Mucosa of descending colon (tissue), 3 donors: ENCODE measurements around the gene NRSN2. TPM values are rescaled to one million over a fixed set of nuclear protein-coding genes. Genes with fewer than 3 reads are reported as not detected.

ENCODE experiments used
- ATAC-seq: fragments of 200-7000 bp; cut with Tn5 transposase; one replicate; pipeline ENCODE4 v1.9.1; 2020; ENCODE audit warnings: mild to moderate bottlenecking, moderate library complexity
- DNase-seq, 3 donors: peaks; one replicate each; pipeline ENCODE4 v3.0.0-alpha.2; 2020
- H3K36me3 ChIP-seq: fragments of 200-600 bp; one replicate; pipeline ENCODE4 v1.8.0; 2021; ENCODE audit warnings: low read depth, mild to moderate bottlenecking
- H3K4me1 ChIP-seq: fragments of 200-600 bp; one replicate; pipeline ENCODE4 v1.8.0; 2021; ENCODE audit warnings: low read depth, mild to moderate bottlenecking
- H3K4me3 ChIP-seq: fragments of 200-600 bp; one replicate; pipeline ENCODE4 v1.8.0; 2021; ENCODE audit warnings: mild to moderate bottlenecking
- H3K9me3 ChIP-seq: fragments of 200-600 bp; one replicate; pipeline ENCODE4 v1.8.0; 2021; ENCODE audit warnings: mild to moderate bottlenecking
- intact Hi-C, 2 donors: fragments of 100-400 bp; cut with DNase I in 1 of 2; cut with micrococcal nuclease in 1 of 2; formaldehyde crosslinking; loops; one replicate each; pipeline versions ENCODE4 v1.11.0 to v1.11.1; 2022; cut with DNase I, micrococcal nuclease
- long read RNA-seq, 2 donors: library from polyadenylated mRNA; unstranded; transcript quantifications; one replicate each; pipeline ENCODE4 v2.0.0, GENCODE V29; 2019 to 2021
- total RNA-seq, 3 donors: library from RNA; stranded (reverse); fragmentation: NEBNext Ultra II Directional in 2 of 3; extraction: Animal tissue kit (Norgen Biotek cat#: 25700) in 2 of 3; gene quantifications; one replicate each; pipeline versions ENCODE4 v1.2.1 to v1.2.4, GENCODE V29; 2021 to 2023
- TF ChIP-seq, protein P1 (sequence below): fragments of 200-600 bp; IDR thresholded peaks from one replicate; pipeline ENCODE4 v1.8.0; 2022; ENCODE audit warnings: antibody characterized with exemption, mild to moderate bottlenecking
- donor health status: DM: no; HTN: no; CAD: no; lungs with moderate emphysema.
- donor health status: DM: no; HTN: no; CAD: no.
- donor health status: DM: no; HTN: yes; CAD: no.

The NRSN2 gene, protein sequence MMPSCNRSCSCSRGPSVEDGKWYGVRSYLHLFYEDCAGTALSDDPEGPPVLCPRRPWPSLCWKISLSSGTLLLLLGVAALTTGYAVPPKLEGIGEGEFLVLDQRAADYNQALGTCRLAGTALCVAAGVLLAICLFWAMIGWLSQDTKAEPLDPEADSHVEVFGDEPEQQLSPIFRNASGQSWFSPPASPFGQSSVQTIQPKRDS
- 10 to 100 TPM in 2 of 3 donors, 1 to 10 TPM in 1; 8.7 to 21.1 (median 13.1) TPM for total RNA-seq
- long read RNA-seq, donor 1, transcript NRSN2-202 (4 exons, 2,088 nt): major isoform, 9 of 17 reads
- long read RNA-seq, donor 1, partial matches to known transcripts: 1 of 17 reads
- long read RNA-seq, donor 1, other reads (novel, unspliced or antisense): 4 of 17 reads
- long read RNA-seq, donor 2, partial matches to known transcripts: 0 of 4 reads
- long read RNA-seq, donor 2, other reads (novel, unspliced or antisense): 3 of 4 reads

DNA sequence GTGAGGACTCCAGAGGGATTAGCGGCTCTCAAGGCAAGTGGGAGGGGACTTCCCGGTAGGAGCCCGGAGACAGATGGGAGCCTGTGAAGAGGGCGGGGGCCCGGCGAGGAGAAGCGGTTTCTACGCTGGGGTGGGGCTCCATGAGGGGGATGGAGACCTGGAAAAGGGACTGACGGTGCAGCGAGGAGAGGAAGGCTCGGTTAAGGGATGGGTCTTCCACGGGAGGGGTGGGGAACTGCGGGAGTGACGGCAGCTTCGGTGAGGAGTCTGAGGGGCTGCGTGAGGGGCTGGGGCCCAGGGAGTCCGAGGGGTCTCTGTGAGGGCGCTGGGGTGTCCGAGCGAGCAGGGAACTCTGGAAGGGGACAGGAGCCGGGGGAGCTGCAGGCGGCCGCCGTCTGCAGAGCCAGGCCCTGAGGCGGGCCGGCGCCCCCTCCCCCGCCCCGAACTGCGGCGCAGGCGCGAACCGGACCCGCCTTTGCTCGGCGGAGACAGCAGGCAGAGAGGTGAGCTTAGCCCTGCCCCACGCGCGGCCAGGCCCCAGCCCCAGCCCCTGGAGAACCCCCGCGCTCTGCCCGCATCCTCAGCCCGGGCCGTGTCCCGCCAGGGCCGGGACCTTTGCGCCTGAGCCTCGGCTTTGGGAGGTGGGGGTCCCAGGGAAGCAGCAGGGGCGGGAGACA is at the start of gene NRSN2:
Gene NRSN2, plus strand, starts transcription at position 472 of the 677 bp plus-strand sequence. CDS start 2,533 bp downstream, outside the sequence.
- DNase-seq: peak; percentile 60 to 77 (median 73)
- intact Hi-C loops: no loop called here
- TF ChIP-seq, protein P1, sequence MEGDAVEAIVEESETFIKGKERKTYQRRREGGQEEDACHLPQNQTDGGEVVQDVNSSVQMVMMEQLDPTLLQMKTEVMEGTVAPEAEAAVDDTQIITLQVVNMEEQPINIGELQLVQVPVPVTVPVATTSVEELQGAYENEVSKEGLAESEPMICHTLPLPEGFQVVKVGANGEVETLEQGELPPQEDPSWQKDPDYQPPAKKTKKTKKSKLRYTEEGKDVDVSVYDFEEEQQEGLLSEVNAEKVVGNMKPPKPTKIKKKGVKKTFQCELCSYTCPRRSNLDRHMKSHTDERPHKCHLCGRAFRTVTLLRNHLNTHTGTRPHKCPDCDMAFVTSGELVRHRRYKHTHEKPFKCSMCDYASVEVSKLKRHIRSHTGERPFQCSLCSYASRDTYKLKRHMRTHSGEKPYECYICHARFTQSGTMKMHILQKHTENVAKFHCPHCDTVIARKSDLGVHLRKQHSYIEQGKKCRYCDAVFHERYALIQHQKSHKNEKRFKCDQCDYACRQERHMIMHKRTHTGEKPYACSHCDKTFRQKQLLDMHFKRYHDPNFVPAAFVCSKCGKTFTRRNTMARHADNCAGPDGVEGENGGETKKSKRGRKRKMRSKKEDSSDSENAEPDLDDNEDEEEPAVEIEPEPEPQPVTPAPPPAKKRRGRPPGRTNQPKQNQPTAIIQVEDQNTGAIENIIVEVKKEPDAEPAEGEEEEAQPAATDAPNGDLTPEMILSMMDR: no peak
- peak within 1 kb of the TSS; percentile 46 for H3K4me3 ChIP-seq
- ATAC-seq: peak; percentile 65
- peaks cover 6% of the 10 kb centered on the region for H3K9me3 ChIP-seq
- H3K4me1 ChIP-seq: peaks cover 5% of the 10 kb centered on the region
- no peaks in the 10 kb centered on the region for H3K36me3 ChIP-seq

DNA sequence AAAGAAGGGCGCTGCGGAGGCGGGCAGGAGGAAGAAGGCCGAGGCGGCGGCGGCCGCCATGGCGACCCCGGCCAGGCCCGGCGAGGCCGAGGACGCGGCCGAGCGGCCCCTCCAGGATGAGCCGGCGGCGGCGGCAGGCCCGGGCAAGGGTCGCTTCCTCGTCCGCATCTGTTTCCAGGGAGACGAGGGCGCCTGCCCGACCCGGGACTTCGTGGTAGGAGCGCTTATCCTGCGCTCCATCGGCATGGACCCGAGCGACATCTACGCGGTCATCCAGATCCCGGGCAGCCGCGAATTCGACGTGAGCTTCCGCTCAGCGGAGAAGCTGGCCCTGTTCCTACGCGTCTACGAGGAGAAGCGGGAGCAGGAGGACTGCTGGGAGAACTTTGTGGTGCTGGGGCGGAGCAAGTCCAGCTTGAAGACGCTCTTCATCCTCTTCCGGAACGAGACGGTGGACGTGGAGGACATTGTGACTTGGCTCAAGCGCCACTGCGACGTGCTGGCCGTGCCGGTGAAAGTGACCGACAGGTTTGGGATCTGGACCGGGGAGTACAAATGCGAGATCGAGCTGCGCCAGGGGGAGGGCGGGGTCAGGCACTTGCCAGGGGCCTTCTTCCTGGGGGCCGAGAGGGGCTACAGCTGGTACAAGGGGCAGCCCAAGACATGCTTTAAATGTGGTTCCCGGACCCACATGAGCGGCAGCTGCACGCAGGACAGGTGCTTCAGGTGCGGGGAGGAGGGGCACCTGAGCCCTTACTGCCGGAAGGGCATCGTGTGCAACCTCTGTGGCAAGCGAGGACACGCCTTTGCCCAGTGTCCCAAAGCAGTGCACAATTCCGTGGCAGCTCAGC is 48.8 kb upstream of the NRSN2 start:
- peaks cover 17% of the 10 kb centered on the region for H3K4me1 ChIP-seq
- H3K9me3 ChIP-seq: no peaks in the 10 kb centered on the region
- TF ChIP-seq, protein P1: no peak
- H3K4me3 ChIP-seq: peak overlapping the region; percentile 90
- no peaks in the 10 kb centered on the region for H3K36me3 ChIP-seq
- intact Hi-C loops: no loop called here
- peak; percentile 84 to 91 (median 87) for DNase-seq
- peak; percentile 88 for ATAC-seq

DNA sequence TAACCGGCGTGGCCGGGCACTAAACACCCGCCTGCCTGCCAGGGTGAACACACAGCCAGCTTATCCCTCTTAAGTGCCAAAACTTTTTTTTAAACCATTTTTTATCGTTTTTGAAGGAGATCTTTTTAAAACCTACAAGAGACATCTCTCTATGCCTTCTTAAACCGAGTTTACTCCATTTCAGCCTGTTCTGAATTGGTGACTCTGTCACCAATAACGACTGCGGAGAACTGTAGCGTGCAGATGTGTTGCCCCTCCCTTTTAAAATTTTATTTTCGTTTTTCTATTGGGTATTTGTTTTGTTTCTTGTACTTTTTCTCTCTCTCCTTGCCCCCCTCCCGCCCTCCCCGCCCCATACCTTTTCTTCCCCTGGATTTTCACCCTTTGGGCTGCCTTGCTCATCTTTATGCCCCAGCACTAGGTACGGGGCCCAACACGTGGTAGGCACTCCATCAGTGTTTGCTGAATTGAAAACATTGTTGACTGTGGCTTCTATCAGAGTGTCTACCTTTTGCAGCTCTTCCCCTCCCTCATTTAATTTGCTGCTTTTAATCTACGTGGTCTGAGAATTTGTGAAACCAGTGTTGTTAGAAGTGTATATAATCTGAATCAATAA is 48.0 kb upstream of the NRSN2 start:
- TF ChIP-seq, protein P1: no peak
- H3K9me3 ChIP-seq: no peaks in the 10 kb centered on the region
- peak overlapping the region; percentile 90 for H3K4me3 ChIP-seq
- intact Hi-C loops: no loop called here
- peaks cover 17% of the 10 kb centered on the region for H3K4me1 ChIP-seq
- H3K36me3 ChIP-seq: no peaks in the 10 kb centered on the region
- no peak for DNase-seq
- no peak for ATAC-seq

DNA sequence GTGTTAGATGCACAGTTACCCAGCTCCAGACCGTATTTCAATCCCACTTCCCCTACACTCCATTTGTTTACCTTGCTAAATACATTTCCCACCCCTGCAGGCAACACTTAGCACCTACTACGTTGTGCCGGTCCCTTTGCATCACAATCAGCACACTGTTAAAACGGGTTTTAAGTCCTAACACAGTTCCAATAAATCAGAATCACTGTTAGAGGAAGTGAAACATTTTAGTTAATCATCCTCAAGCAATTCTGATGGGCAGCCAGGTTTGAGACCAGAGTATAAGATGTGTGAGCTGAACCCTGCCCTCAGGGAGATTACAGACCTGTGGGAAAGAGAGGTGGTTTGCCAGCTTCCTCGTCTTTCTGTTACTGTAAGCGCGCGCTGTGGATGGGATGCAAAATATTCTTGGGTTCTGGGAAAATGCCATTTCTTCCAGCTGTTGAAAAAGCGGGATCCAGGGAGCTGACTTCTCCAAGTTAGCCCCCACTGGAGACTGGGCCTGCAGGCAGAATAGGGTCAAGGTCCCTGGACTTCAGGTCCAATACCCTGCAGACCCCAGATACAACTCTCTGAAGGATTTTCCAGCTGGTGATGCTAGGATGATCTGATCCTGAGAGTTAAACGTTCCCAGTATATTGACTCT is 46.4 kb upstream of the NRSN2 start:
- Histone ChIP-seq H3K9me3 (no peaks in the 10 kb centered on the region), H3K4me3 (no peak overlapping the region), H3K4me1 (peaks cover 19% of the 10 kb centered on the region), H3K36me3 (no peaks in the 10 kb centered on the region)
- DNase-seq (no peak), ATAC-seq (no peak)
- TF ChIP-seq, protein P1: no peak
- intact Hi-C loops: no loop called here
